Endothelial cell (in vitro differentiated cells): ENCODE measurements around the gene CHI3L1. TPM values are rescaled to one million over a fixed set of nuclear protein-coding genes. Genes with fewer than 3 reads are reported as not detected.

Experiments
- DNase-seq: peaks from one replicate; pipeline ENCODE4 v3.0.0; 2021; ENCODE audit warnings: low spot score
- H3K27ac Mint-ChIP-seq: one replicate; pipeline ENCODE4 v1.8.0; 2021; ENCODE audit warnings: mixed read lengths, inconsistent platforms; ENCODE audit not compliant: unreplicated experiment
- H3K27me3 Mint-ChIP-seq: one replicate; pipeline ENCODE4 v1.8.0; 2021; ENCODE audit warnings: mild to moderate bottlenecking, moderate library complexity, mixed read lengths, inconsistent platforms; ENCODE audit not compliant: unreplicated experiment
- H3K36me3 Mint-ChIP-seq: one replicate; pipeline ENCODE4 v1.8.0; 2021; ENCODE audit warnings: mild to moderate bottlenecking, low read depth, mixed read lengths, inconsistent platforms; ENCODE audit not compliant: unreplicated experiment
- H3K4me1 Mint-ChIP-seq: one replicate; pipeline ENCODE4 v1.8.0; 2021; ENCODE audit warnings: mild to moderate bottlenecking, mixed read lengths, inconsistent platforms; ENCODE audit not compliant: unreplicated experiment
- H3K4me3 Mint-ChIP-seq: one replicate; pipeline ENCODE4 v1.8.0; 2021; ENCODE audit warnings: mild to moderate bottlenecking, mixed read lengths, inconsistent platforms; ENCODE audit not compliant: unreplicated experiment
- H3K9me3 Mint-ChIP-seq: one replicate; pipeline ENCODE4 v1.8.0; 2021; ENCODE audit warnings: mixed read lengths, inconsistent platforms; ENCODE audit not compliant: unreplicated experiment
- total RNA-seq: library from RNA; stranded (reverse); fragmentation: NEBNext Ultra II Directional; extraction: Animal tissue kit (Norgen Biotek cat#: 25700); gene quantifications from one replicate; pipeline ENCODE4 v1.2.1, GENCODE V29; 2021; ENCODE audit not compliant: unreplicated experiment
- TF ChIP-seq, protein P1 (sequence below): fragments of 200-600 bp; sonication (generic); IDR thresholded peaks from one replicate; pipeline ENCODE4 v1.5.0; 2021; ENCODE audit warnings: antibody characterized with exemption; ENCODE audit not compliant: unreplicated experiment

Gene CHI3L1
- total RNA-seq, 1 donor from 2014 or later = 0.21 TPM

DNA sequence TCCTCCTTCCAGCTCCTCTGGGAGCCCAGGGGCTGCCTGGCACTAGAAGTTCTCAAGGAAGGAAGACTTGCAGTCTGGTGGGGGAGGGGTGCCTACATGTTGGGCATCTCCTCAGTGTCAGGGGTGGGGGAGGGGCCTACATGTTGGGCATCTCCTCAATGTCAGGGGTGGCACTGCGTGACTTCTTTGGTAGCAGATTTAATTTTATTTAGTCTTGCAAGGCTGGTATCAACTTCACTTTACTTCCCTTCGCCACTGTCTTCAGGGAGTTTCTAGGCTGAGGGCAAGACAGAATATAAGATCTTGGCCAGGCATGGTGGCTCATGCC lies 40.5 kb downstream of the CHI3L1 start:
- peaks cover 6% of the 10 kb centered on the region for H3K27me3 Mint-ChIP-seq
- no peaks in the 10 kb centered on the region for H3K9me3 Mint-ChIP-seq
- H3K36me3 Mint-ChIP-seq = peaks cover 22% of the 10 kb centered on the region
- TF ChIP-seq, protein P1, sequence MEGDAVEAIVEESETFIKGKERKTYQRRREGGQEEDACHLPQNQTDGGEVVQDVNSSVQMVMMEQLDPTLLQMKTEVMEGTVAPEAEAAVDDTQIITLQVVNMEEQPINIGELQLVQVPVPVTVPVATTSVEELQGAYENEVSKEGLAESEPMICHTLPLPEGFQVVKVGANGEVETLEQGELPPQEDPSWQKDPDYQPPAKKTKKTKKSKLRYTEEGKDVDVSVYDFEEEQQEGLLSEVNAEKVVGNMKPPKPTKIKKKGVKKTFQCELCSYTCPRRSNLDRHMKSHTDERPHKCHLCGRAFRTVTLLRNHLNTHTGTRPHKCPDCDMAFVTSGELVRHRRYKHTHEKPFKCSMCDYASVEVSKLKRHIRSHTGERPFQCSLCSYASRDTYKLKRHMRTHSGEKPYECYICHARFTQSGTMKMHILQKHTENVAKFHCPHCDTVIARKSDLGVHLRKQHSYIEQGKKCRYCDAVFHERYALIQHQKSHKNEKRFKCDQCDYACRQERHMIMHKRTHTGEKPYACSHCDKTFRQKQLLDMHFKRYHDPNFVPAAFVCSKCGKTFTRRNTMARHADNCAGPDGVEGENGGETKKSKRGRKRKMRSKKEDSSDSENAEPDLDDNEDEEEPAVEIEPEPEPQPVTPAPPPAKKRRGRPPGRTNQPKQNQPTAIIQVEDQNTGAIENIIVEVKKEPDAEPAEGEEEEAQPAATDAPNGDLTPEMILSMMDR = no peak
- H3K4me3 Mint-ChIP-seq = no peak overlapping the region
- DNase-seq = no peak
- no peak overlapping the region for H3K27ac Mint-ChIP-seq
- peaks cover 46% of the 10 kb centered on the region for H3K4me1 Mint-ChIP-seq

GRCh38 chr1:203145321-203146041 lies 41.0 kb downstream of the CHI3L1 start:
- H3K27me3 Mint-ChIP-seq = peaks cover 6% of the 10 kb centered on the region
- no peak overlapping the region for H3K4me3 Mint-ChIP-seq
- peaks cover 46% of the 10 kb centered on the region for H3K4me1 Mint-ChIP-seq
- TF ChIP-seq, protein P1 = no peak
- DNase-seq = no peak
- peak overlapping the region; percentile 30 for H3K27ac Mint-ChIP-seq
- H3K9me3 Mint-ChIP-seq = no peaks in the 10 kb centered on the region
- peaks cover 22% of the 10 kb centered on the region for H3K36me3 Mint-ChIP-seq

DNA sequence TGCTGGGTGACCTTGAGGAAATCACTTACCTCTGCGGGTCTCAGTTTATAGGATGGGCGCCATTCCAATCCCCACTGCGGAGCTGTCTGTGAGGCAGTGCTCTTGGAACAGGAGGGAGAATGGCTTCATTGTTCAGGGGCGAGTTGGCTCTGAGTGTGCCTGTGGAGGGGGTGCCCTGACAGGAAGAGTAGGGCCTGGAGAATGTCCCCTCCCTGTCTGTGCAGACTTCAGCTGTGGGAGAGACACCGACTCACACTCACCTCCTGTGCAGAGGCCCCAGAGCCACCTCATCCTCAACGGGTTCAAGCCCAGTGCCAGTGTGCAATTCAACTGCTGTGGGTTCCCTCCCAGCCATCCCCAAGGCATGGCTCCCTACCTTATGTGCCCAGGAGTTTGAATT lies 41.8 kb downstream of the CHI3L1 start:
- H3K4me3 Mint-ChIP-seq = no peak overlapping the region
- peaks cover 40% of the 10 kb centered on the region for H3K4me1 Mint-ChIP-seq
- DNase-seq = no peak
- TF ChIP-seq, protein P1 = no peak
- H3K27ac Mint-ChIP-seq = no peak overlapping the region
- H3K27me3 Mint-ChIP-seq = peaks cover 6% of the 10 kb centered on the region
- H3K9me3 Mint-ChIP-seq = no peaks in the 10 kb centered on the region
- peaks cover 22% of the 10 kb centered on the region for H3K36me3 Mint-ChIP-seq

GRCh38 chr1:203143641-203144040 lies 42.9 kb downstream of the CHI3L1 start:
- Mint-ChIP-seq H3K9me3 (no peaks in the 10 kb centered on the region), H3K4me1 (peaks cover 34% of the 10 kb centered on the region), H3K27me3 (peaks cover 4% of the 10 kb centered on the region), H3K36me3 (peaks cover 22% of the 10 kb centered on the region), H3K27ac (no peak overlapping the region), H3K4me3 (peak overlapping the region; percentile 73)
- TF ChIP-seq, protein P1 = no peak
- no peak for DNase-seq

DNA sequence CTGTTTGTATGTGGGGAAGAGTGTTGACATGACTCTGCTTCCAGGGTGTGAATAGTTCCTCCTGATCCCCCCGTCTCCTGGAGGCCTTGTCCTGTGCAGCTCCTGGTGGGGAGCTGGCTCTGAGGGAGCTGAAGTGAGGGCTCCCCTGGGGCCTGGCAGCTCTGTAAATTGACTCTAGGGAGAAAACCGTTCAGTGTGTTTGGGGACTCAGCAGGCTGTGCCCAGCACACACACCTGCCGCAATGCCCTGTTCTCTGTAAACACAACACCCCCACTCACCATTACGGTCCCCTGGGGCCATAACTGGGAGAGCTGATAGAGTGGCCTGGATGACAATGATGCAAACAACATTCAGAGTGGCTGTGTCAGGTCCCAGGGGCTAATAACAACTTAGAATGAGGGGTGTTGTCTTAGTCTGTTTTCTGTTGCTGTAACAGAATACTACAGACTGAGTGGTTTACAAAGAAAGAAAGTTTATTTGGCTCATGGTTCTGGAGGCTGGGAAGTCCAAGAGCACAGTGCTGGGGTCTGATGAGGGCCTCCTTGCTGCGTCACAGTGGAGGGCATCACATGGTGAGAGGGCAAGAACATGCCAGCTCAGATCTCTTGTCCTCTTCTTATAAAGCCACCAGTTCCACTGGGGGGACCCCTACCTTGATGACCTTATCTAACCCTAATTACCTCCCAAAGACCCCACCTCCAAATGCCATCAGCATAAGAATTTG lies 43.7 kb downstream of the CHI3L1 start:
- TF ChIP-seq, protein P1 = no peak
- Mint-ChIP-seq H3K27me3 (peaks cover 2% of the 10 kb centered on the region), H3K4me3 (no peak overlapping the region), H3K9me3 (no peaks in the 10 kb centered on the region), H3K36me3 (peaks cover 22% of the 10 kb centered on the region), H3K27ac (no peak overlapping the region), H3K4me1 (peaks cover 34% of the 10 kb centered on the region)
- no peak for DNase-seq
